ENCODE results near the gene ZNF212.
"Not testable (repeated sequence)": the region's sequence is repeated elsewhere in the genome, so short reads cannot be mapped to it uniquely, and the experiment has no call there.

Gene ZNF212

GRCh38 chr7:149255174-149255573, 15.7 kb downstream of the ZNF212 start:
- DNase-seq: no peak

DNA sequence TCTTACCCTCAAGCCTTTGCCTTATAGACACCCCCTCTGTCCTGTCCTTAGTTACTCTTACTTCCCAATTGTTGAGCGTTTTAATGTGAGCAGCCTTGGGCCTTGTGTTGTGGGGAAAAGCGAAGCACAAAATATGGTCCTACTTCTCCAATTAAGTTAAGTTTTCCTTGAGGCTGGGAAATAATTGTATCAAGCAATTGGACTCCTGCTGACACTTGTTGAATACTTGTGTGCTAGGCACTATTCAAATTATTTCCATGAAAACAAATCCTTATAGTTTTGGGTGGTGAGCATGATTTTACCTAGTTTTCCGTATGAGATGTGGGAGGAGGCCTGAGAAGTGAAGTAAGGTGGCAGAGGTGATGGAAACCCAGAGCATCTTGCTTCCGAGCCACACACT, 17.1 kb downstream of the ZNF212 start:
- no peak for DNase-seq

- DNase-seq: no peak
These were observed 17.7 kb downstream of the ZNF212 start for GRCh38 chr7:149257146-149257545.

GRCh38 chr7:149261316-149261828, 21.9 kb downstream of the ZNF212 start:
- peak; percentile 75 for DNase-seq

- DNase-seq: peak; percentile 89
These were observed 22.6 kb downstream of the ZNF212 start, which contains the start of gene ZNF783 for GRCh38 chr7:149261829-149262617. Gene ZNF783 (plus strand): TSS chr7:149262196. CDS start chr7:149262334, 138 bp downstream.

GRCh38 chr7:149266451-149266850, 27.0 kb downstream of the ZNF212 start:
- peak; percentile 49 for DNase-seq

- no peak for DNase-seq
These were observed 28.3 kb downstream of the ZNF212 start for GRCh38 chr7:149267733-149268132.

- DNase-seq: not testable (repeated sequence)
These were observed 35.0 kb downstream of the ZNF212 start for GRCh38 chr7:149274424-149274823.

DNA sequence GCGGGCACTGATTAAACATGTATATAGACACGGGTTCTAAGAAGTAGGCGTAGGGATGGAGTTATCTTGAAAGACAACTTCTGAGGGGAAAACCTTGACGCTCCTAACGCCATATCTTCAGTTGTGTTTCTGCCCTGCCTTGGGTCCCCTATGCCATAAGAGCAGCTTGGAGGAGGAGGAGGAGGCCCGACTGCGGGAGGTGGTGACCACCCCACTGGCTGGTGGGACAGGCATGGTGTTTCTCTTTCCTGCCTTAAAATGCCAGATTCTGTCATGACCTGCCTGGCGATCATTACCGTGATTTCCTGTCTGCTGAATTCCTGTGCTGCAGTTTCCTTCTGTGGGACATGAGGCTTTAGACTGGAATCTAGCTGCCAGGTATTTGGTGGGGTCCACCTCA, 38.4 kb downstream of the ZNF212 start:
- DNase-seq: no peak

DNA sequence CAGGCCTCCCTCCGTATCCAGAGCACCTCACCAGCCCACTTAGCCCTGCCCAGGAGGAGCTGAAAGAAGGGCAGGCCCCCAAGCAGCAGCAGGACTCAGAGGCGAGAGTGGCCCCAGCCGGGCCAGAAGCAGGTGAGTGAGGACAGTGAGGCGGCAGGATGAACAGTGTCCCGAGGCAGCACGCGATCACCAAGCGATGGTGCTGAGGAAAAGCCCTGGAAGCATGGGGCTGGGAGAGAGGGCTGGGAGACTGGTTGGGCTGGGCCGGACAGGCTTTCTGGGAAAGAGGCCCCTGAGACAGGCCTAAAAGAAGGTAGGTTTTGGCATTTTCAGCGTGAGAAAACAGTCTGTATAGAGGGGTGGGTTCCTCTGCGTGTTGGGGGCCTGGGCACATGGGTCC, 38.9 kb downstream of the ZNF212 start:
- DNase-seq: peak; percentile 47

DNA sequence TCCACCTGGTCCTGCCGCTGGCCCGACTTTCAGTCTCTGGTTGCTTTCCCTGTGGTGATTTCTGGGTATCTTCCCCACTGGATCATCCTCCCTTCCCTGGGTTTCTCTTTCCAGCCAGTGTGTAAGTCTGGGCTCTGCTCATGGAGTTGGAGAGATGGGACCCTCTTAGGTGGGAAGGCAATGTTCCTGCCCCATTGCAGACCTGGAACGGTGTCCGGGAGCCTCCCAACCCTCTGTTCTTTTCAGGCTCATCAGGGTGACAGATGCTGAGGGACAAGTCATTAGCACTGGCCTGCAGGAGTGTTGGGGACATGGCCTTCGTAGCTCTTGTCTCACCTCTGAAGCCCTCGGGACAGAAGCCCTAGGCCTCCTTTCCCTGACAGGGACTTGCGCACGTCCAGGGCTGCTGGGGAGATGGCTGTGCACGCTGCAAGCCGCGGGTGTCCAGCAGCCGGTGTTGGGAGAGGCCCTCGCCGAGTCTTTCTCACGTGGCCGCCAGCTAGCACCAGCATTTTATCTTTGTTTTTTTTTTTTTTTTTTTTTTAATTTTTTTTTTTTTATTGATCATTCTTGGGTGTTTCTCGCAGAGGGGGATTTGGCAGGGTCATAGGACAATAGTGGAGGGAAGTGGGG, 39.8 kb downstream of the ZNF212 start:
- peak; percentile 45 for DNase-seq

- no peak for DNase-seq
These were observed 40.7 kb downstream of the ZNF212 start for GRCh38 chr7:149280151-149280550.

- DNase-seq: no peak
These were observed 41.4 kb downstream of the ZNF212 start for GRCh38 chr7:149280661-149281507.

- DNase-seq: peak; percentile 46
These were observed 42.3 kb downstream of the ZNF212 start for GRCh38 chr7:149281508-149282330.

- DNase-seq: no peak
These were observed 42.8 kb downstream of the ZNF212 start for GRCh38 chr7:149282331-149282655.

DNA sequence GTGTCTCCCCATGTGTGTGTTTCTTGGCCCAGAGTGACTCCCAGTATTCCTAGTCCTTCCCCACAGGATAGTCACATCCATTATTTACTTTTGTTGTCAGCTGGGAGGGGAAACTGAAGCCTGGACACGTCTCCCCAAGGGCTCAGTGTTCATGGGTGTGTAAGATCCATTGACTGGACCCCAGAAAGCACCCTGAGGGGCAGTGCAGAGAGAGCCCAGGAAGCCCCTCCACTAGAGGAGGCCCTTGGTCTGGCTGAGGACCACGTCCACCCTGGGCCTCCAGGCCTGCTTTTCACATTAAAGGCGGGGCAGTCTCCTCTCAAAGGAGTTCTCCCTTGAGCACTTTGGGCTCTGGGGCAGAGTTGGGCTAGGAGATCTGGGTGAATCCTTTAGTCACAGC, 43.9 kb downstream of the ZNF212 start:
- no peak for DNase-seq

GRCh38 chr7:149284343-149284742, 44.9 kb downstream of the ZNF212 start:
- DNase-seq: no peak

- peak; percentile 95 for DNase-seq
These were observed 45.6 kb downstream of the ZNF212 start for GRCh38 chr7:149284850-149285585.

- DNase-seq: peak; percentile 62
These were observed 46.2 kb downstream of the ZNF212 start for GRCh38 chr7:149285603-149286002.

DNA sequence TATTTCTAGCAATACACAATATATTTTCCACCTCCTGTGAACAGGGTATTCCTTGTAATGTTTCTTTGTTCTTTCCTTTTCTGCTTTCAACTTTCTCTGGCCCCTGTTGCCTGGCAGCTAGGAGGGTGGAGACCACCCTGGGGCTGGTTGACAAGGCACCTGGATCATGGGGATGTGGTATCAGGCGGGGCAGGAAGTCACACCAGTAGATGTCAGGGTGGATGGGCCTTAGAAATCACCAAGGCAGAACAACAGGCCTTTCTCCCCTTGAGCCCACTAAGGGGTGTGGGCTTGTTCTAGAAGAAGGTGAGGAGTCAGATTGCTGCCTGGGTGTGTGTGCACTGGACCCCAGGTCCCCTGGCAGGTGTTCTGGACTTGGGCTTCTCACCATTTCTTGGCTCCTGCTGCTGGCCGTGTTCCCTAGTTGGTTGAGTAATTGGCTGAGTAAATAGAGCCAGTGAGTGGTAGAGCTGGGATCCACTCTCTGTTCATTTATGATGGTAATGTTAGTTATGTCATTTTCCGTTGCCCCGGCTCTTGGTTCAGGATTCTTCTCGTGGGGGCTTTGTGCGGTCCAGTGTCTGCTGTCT, 47.5 kb downstream of the ZNF212 start:
- no peak for DNase-seq

DNA sequence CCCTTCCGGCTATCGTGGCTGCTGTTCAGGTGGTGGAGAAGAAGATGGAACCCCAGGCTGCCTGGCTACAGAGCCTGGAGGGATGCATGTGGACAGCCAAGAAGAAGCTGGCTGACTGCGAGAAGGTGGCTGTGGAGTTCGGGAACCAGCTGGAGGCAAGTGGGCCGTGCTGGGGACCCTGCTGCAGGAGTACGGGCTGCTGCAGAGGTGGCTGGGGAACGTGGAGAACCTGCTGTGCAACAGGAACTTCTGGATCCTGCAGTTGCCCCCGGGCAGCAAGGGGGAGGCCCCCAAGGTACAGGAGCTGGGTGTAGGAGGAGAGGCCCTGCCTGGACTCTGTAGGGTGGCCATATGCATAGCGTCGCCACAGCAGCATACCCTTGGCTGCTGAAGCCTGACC, 48.2 kb downstream of the ZNF212 start:
- DNase-seq: peak; percentile 48

Data from islet precursor cell (in vitro differentiated cells).